Amniotic epithelial cell (primary cell): ENCODE results near the gene LCP1.
"Not testable (repeated sequence)": the region's sequence is repeated elsewhere in the genome, so short reads cannot be mapped to it uniquely, and the experiment has no call there.

Experiments used
- DNase-seq: peaks from one replicate; pipeline ENCODE4 v3.0.0-alpha.2; 2010; ENCODE audit warnings: low read depth

The LCP1 gene

GRCh38 chr13:46182491-46182877 lies 507 bp upstream of the LCP1 start:
- DNase-seq: no peak

- DNase-seq: no peak
Measured at GRCh38 chr13:46181377-46181839, 569 bp downstream of the LCP1 start.

- DNase-seq: no peak
Measured at GRCh38 chr13:46179969-46180763, 1.8 kb downstream of the LCP1 start.

- DNase-seq: no peak
Measured at GRCh38 chr13:46179491-46179908, 2.5 kb downstream of the LCP1 start.

- DNase-seq: no peak
Measured at GRCh38 chr13:46178821-46179220, 3.2 kb downstream of the LCP1 start.

- DNase-seq: peak; percentile 36
Measured at GRCh38 chr13:46178143-46178542, 3.8 kb downstream of the LCP1 start.

- no peak for DNase-seq
Measured at GRCh38 chr13:46176756-46177155, 5.2 kb downstream of the LCP1 start.

- DNase-seq: no peak
Measured at GRCh38 chr13:46173656-46174055, 8.3 kb downstream of the LCP1 start.

GRCh38 chr13:46172531-46172991 lies 9.4 kb downstream of the LCP1 start:
- DNase-seq: no peak

GRCh38 chr13:46171739-46172138 lies 10.2 kb downstream of the LCP1 start:
- no peak for DNase-seq

GRCh38 chr13:46171217-46171616 lies 10.8 kb downstream of the LCP1 start:
- no peak for DNase-seq

- peak; percentile 18 for DNase-seq
Measured at GRCh38 chr13:46170687-46171086, 11.3 kb downstream of the LCP1 start.

- DNase-seq: no peak
Measured at GRCh38 chr13:46170268-46170667, 11.7 kb downstream of the LCP1 start.

- DNase-seq: no peak
Measured at GRCh38 chr13:46169758-46170157, 12.2 kb downstream of the LCP1 start.

- no peak for DNase-seq
Measured at GRCh38 chr13:46168783-46169182, 13.2 kb downstream of the LCP1 start.

- DNase-seq: peak; percentile 68
Measured at GRCh38 chr13:46168341-46168740, 13.6 kb downstream of the LCP1 start.

GRCh38 chr13:46166947-46167610 lies 14.9 kb downstream of the LCP1 start:
- DNase-seq: no peak

- DNase-seq: no peak
Measured at GRCh38 chr13:46166224-46166584, 15.8 kb downstream of the LCP1 start.

GRCh38 chr13:46165485-46166223 lies 16.3 kb downstream of the LCP1 start:
- DNase-seq: no peak

- no peak for DNase-seq
Measured at GRCh38 chr13:46164661-46165060, 17.3 kb downstream of the LCP1 start.

GRCh38 chr13:46162741-46163140 lies 19.2 kb downstream of the LCP1 start:
- not testable (repeated sequence) for DNase-seq

GRCh38 chr13:46160471-46161066 lies 21.4 kb downstream of the LCP1 start:
- peak; percentile 34 for DNase-seq
